Gastroesophageal sphincter (tissue), 3 donors: ENCODE measurements around the gene P3H2.

Experiments
- CTCF ChIP-seq, 4 experiments: fragments of 200-600 bp in 2 of 4; fragments of 450-650 bp in 2 of 4; sonication (generic) in 1 of 4; IDR thresholded peaks; one replicate each; pipeline ENCODE4 v1.5.1; 2017 to 2019; ENCODE audit warnings: antibody characterized with exemption in 4 of 4, mild to moderate bottlenecking in 2 of 4, moderate library complexity in 2 of 4
- EP300 ChIP-seq: sonication (generic); formaldehyde crosslinking; IDR thresholded peaks from one replicate; pipeline ENCODE4 v1.6.1; 2017; ENCODE audit warnings: antibody characterized with exemption, mild to moderate bottlenecking
- POLR2A ChIP-seq, 2 donors: fragments of 450-650 bp; IDR thresholded peaks; one replicate each; pipeline ENCODE4 v1.6.1; 2017; ENCODE audit warnings: antibody characterized with exemption in 2 of 2, mild to moderate bottlenecking in 2 of 2, moderate library complexity in 1 of 2
- POLR2AphosphoS5 ChIP-seq: sonication (generic); formaldehyde crosslinking; IDR thresholded peaks from one replicate; pipeline ENCODE4 v1.6.1; 2017; ENCODE audit warnings: antibody characterized with exemption

DNA sequence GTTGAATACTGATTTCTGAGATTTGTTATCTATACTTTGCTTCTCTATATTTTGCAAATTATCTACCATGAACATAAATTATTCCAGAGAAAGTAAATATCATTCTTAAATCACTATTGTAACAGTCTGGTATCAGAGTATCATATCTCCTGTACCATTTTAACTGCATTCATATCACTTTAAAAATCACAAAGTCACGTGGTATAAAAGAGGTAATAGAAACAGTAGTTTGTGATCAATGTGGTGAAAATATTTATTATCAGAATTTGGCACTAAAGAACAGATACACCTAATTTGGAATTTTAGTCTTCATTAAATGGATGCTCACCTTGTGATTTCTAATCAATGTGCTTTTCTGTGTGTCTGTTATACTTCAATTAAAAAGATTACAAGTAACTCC lies 47.8 kb downstream of the P3H2 start:
- TF ChIP-seq POLR2AphosphoS5 (no peak), CTCF (IDR thresholded peaks at IDR 0.05) (no peak), POLR2A (IDR thresholded peaks at IDR 0.05) (no peak), EP300 (no peak)
